Measurements from ENCODE around the gene KIFC3. TPM values are rescaled to one million over a fixed set of nuclear protein-coding genes. Genes with fewer than 3 reads are reported as not detected.

KIFC3 gene
- total and polyA plus RNA-seq, 2 of the 8 experiments (the other 6 are each of a cell fraction or from before 2014, with no cell fraction given) = 2.1 to 7.1 TPM

DNA sequence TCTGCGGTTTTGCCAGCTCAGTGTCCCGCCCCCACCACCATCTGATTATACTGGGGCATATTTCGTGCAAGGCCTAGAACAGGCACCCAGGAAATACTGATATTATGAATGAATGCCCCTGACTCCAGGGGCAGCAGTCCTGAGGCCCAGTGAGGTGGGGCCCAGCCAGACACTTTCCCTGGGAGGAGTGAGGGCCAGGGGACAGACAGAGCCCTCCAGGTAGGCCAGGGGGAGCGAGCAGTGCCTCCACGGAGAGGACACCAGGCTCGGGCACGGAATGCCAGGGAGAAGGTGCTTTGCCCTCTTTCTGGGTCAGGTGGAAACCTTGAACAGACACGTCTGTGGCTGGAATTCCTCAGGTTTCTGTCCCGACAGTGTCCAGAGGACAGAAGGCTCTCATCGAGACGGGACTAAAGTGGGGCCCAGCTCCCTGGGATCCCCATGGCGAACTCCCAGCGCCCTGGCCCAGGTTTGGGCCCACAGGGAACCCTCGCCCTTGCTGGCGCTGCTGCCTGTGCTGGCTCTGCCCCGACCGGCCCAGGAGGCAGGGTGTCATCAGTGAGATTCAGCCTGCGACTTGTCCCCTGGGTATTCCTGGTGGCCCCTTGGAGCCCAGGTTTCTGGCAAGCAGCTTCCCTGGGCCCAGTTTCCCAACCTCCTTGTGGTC is 62.4 kb downstream of the KIFC3 start:
- WGBS, 2 experiments (ENCODE audit: extremely low coverage in 1 of 2, insufficient coverage in 1 of 2, insufficient read length in 1 of 2, insufficient replicate concordance in 2 of 2, low coverage in 1 of 2, low lambda C conversion rate in 2 of 2, missing lambda C conversion rate in 1 of 2) = 93% methylated on average over 16 of the region's 18 CpGs; no CpG with 5 or more reads in 1 of the 2 experiments
- H2AFZ ChIP-seq (ENCODE audit: low read length) = no peak overlapping the region
- H3K23ac ChIP-seq (ENCODE audit: insufficient read length) = no peak overlapping the region
- no peak overlapping the region for H3K4me3 ChIP-seq (ENCODE audit: extremely low read depth in 1 of 4, insufficient read depth in 2 of 4, low read depth in 3 of 4, low read length in 4 of 4)
- H3K4me1 ChIP-seq (replicated peaks in 1 of 4; ENCODE audit: control insufficient read depth in 3 of 4, insufficient read depth in 4 of 4, low read length in 3 of 4) = peaks cover 0 to 11% (median 4%) of the 10 kb centered on the region in 4 experiments; a peak in 5 of 7 replicates
- H4K8ac ChIP-seq (ENCODE audit: extremely low read depth, insufficient read depth, low read length) = no peak overlapping the region
- H3K4ac ChIP-seq (replicated peaks; ENCODE audit: insufficient read length, low read depth, low read length) = no peak overlapping the region
- H3K4me2 ChIP-seq (ENCODE audit: insufficient read depth in 1 of 2, low read depth in 2 of 2, low read length in 2 of 2) = no peak overlapping the region
- no peak overlapping the region for H2AK5ac ChIP-seq (ENCODE audit: low read depth, low read length)
- H3K79me1 ChIP-seq (ENCODE audit: low read depth, low read length) = no peaks in the 10 kb centered on the region
- H3K14ac ChIP-seq (ENCODE audit: insufficient read length) = no peak overlapping the region
- H3K9me3 ChIP-seq (ENCODE audit: insufficient read depth in 2 of 2, low read depth in 1 of 2, low read length in 1 of 2) = no peaks in the 10 kb centered on the region
- no peak overlapping the region for H2BK15ac ChIP-seq (ENCODE audit: low read length)
- ChIA-PET POLR2A (ENCODE audit: partially characterized antibody) (no interaction called here), CTCF (ENCODE audit: partially characterized antibody) (interaction anchor here (1.2 to 2.1 kb wide), 4 partner anchors 15 to 167 kb away, joined by 3 to 9 read pairs (median 4); no protein-coding TSS in a partner anchor)
- no peak overlapping the region for H3K56ac ChIP-seq (replicated peaks; ENCODE audit: insufficient read length, low read depth, low read length)
- no peak overlapping the region for H3K18ac ChIP-seq (ENCODE audit: extremely low read depth, low read length)
- H3K27ac ChIP-seq (ENCODE audit: low read depth, low read length) = no peak overlapping the region
- DNase-seq (ENCODE audit: low read depth in 1 of 2, low spot score in 2 of 2) (no peak), FAIRE-seq (no peak)
- H3K23me2 ChIP-seq (ENCODE audit: low read depth, low read length) = peaks cover 9% of the 10 kb centered on the region; the same call in 1 of the 2 replicates
- H3K9ac ChIP-seq (replicated peaks in 1 of 4; ENCODE audit: extremely low read depth in 1 of 4, low read depth in 3 of 4, low read length in 3 of 4) = no peak overlapping the region
- H3K36me3 ChIP-seq (ENCODE audit: control insufficient read depth in 2 of 4, insufficient read depth in 4 of 4, low read length in 3 of 4) = peaks cover 0 to 5% (median 0%) of the 10 kb centered on the region in 4 experiments; a peak in 4 of 8 replicates
- H4K91ac ChIP-seq (replicated peaks; ENCODE audit: insufficient read length, low read length) = no peak overlapping the region
- TF ChIP-seq CHD2 (IDR thresholded peaks at IDR 0.05; ENCODE audit: low read length) (no peak), RBBP5 (IDR thresholded peaks at IDR 0.05; ENCODE audit: borderline replicate concordance, low read depth, low read length) (no peak), EP300 (IDR thresholded peaks at IDR 0.05; ENCODE audit: borderline replicate concordance in 1 of 2, low read depth in 2 of 2, low read length in 2 of 2) (no peak), GABPA (IDR thresholded peaks at IDR 0.05; ENCODE audit: borderline replicate concordance, insufficient read depth, low read length) (no peak), YY1 (IDR thresholded peaks at IDR 0.05; ENCODE audit: low read depth, low read length) (no peak), SAP30 (IDR thresholded peaks at IDR 0.05; ENCODE audit: insufficient read depth, insufficient replicate concordance, low read length) (no peak), SP4 (IDR thresholded peaks at IDR 0.05; ENCODE audit: low read length) (no peak)
- TF ChIP-seq, protein P1, sequence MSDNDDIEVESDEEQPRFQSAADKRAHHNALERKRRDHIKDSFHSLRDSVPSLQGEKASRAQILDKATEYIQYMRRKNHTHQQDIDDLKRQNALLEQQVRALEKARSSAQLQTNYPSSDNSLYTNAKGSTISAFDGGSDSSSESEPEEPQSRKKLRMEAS (IDR thresholded peaks at IDR 0.05) = no peak
- no peak overlapping the region for H4K5ac ChIP-seq (ENCODE audit: insufficient read length, low read depth, low read length)
- no peak overlapping the region for H2BK120ac ChIP-seq (replicated peaks; ENCODE audit: low read depth, low read length)
- H2BK5ac ChIP-seq (ENCODE audit: low read depth, low read length) = no peak overlapping the region
- peaks cover 0 to 9% of the 10 kb centered on the region in 2 experiments for H4K20me1 ChIP-seq (replicated peaks in 1 of 2; ENCODE audit: control insufficient read depth in 1 of 2, insufficient read depth in 2 of 2, low read length in 2 of 2)
- no peaks in the 10 kb centered on the region; a peak in 1 of 4 replicates for H3K79me2 ChIP-seq (ENCODE audit: control insufficient read depth in 1 of 2, insufficient read depth in 2 of 2, low read length in 2 of 2)
- H3K27me3 ChIP-seq (replicated peaks in 1 of 4; ENCODE audit: control insufficient read depth in 3 of 4, extremely low read depth in 1 of 4, insufficient read depth in 3 of 4, low read length in 3 of 4) = no peaks in the 10 kb centered on the region
- no peak overlapping the region for H2BK20ac ChIP-seq (ENCODE audit: low read length)
- no peak overlapping the region for H2BK12ac ChIP-seq (ENCODE audit: low read depth, low read length)
